GM12865 (cell line): ENCODE measurements around the gene PTPRR.

ENCODE experiments used
- DNase-seq: peaks from one replicate; pipeline ENCODE4 v3.0.0; 2010; ENCODE audit warnings: low read depth
- H3K4me3 ChIP-seq: 2 replicates; pipeline ENCODE4 v1.5.1; 2011; ENCODE audit warnings: mild to moderate bottlenecking, low read depth, low read length, control low read depth
- CTCF ChIP-seq: IDR thresholded peaks from 2 replicates; pipeline ENCODE4 v1.5.1; 2011; ENCODE audit warnings: low read length, control low read depth, low read depth, inconsistent platforms; ENCODE audit not compliant: insufficient read depth; ENCODE audit errors: missing control alignments

Gene PTPRR

GRCh38 chr12:70960484-70960883, 39.9 kb upstream of the PTPRR start:
- no peak overlapping the region for H3K4me3 ChIP-seq
- TF ChIP-seq CTCF: no peak
- no peak for DNase-seq

GRCh38 chr12:70955415-70955814, 34.9 kb upstream of the PTPRR start:
- no peak for TF ChIP-seq CTCF
- no peak for DNase-seq
- H3K4me3 ChIP-seq: no peak overlapping the region

GRCh38 chr12:70950451-70950850, 29.9 kb upstream of the PTPRR start:
- no peak for TF ChIP-seq CTCF
- no peak for DNase-seq
- H3K4me3 ChIP-seq: no peak overlapping the region

GRCh38 chr12:70948976-70949336, 28.4 kb upstream of the PTPRR start:
- H3K4me3 ChIP-seq: no peak overlapping the region
- TF ChIP-seq CTCF: no peak
- no peak for DNase-seq

GRCh38 chr12:70948236-70948975, 27.9 kb upstream of the PTPRR start:
- no peak for TF ChIP-seq CTCF
- no peak for DNase-seq
- H3K4me3 ChIP-seq: no peak overlapping the region

GRCh38 chr12:70936203-70936813, 15.8 kb upstream of the PTPRR start:
- H3K4me3 ChIP-seq: no peak overlapping the region
- no peak for TF ChIP-seq CTCF
- no peak for DNase-seq

GRCh38 chr12:70933133-70933532, 12.6 kb upstream of the PTPRR start:
- no peak for DNase-seq
- TF ChIP-seq CTCF: no peak
- H3K4me3 ChIP-seq: no peak overlapping the region
